Measurements from ENCODE around the gene TMEM178A. TPM values are rescaled to one million over a fixed set of nuclear protein-coding genes. Genes with fewer than 3 reads are reported as not detected.
"Not testable (repeated sequence)": the region's sequence is repeated elsewhere in the genome, so short reads cannot be mapped to it uniquely, and the experiment has no call there.

Gene TMEM178A
- total RNA-seq, 1 donor from 2014 or later, result 2.8 TPM

DNA sequence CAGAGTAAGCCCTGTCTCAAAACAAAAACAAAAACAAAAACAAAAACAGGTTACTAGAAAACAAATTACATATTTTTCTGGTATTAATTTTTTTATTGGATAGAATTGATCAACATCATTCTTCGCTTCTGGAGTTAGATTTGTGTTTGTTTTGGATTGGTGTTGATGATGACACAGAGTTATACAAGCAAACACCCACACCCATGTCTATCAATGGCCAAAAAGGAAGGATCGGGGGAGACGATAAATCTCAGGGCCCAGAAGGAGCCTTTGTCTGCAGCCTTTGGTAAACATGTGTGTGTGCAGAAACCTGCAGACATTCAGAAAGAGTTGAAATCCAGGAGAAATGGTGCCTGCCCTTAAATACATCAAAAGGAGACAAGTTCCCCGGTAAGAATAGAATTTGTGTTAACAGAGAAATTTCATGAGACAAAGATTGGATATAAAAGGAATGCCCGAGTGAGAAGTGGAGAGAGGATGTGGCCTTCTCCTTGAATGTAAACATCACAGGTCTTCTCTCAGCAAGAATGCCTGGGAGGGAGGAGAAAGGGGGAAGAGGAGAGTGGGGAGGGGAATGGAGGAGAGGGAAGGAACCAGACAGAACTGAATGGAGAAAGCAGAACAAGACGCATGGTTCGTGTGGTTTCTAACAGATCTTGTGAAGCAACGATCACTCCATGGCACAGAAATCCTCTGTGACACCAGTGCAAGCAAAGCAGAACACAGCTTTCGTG lies 40.4 kb upstream of the TMEM178A start:
- DNase-seq (ENCODE audit: low read depth), result no peak
- TF ChIP-seq, protein P1, sequence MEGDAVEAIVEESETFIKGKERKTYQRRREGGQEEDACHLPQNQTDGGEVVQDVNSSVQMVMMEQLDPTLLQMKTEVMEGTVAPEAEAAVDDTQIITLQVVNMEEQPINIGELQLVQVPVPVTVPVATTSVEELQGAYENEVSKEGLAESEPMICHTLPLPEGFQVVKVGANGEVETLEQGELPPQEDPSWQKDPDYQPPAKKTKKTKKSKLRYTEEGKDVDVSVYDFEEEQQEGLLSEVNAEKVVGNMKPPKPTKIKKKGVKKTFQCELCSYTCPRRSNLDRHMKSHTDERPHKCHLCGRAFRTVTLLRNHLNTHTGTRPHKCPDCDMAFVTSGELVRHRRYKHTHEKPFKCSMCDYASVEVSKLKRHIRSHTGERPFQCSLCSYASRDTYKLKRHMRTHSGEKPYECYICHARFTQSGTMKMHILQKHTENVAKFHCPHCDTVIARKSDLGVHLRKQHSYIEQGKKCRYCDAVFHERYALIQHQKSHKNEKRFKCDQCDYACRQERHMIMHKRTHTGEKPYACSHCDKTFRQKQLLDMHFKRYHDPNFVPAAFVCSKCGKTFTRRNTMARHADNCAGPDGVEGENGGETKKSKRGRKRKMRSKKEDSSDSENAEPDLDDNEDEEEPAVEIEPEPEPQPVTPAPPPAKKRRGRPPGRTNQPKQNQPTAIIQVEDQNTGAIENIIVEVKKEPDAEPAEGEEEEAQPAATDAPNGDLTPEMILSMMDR (conservative IDR thresholded peaks at IDR 0.05; ENCODE audit: low read depth, low read length), result no peak
- H3K4me3 ChIP-seq (ENCODE audit: low read depth, low read length), result no peak overlapping the region

DNA sequence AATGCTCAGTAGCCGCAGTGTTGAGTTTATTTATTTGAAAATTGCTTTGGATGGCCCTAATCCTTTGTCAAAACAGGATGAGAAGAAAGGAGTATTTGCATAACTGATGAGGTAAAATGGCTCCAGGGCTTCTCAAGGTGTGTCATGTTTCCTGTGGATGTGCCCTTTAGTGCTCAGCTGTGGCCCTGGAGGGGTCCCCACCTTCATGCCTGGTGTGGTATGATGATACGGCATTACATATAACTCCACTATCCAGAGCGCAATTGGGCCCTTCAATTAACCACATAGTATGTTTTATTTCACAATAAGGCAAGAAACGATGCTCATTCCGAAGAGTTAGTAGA lies 39.8 kb upstream of the TMEM178A start:
- TF ChIP-seq, protein P1 (conservative IDR thresholded peaks at IDR 0.05; ENCODE audit: low read depth, low read length), result no peak
- DNase-seq (ENCODE audit: low read depth), result no peak
- no peak overlapping the region for H3K4me3 ChIP-seq (ENCODE audit: low read depth, low read length)

DNA sequence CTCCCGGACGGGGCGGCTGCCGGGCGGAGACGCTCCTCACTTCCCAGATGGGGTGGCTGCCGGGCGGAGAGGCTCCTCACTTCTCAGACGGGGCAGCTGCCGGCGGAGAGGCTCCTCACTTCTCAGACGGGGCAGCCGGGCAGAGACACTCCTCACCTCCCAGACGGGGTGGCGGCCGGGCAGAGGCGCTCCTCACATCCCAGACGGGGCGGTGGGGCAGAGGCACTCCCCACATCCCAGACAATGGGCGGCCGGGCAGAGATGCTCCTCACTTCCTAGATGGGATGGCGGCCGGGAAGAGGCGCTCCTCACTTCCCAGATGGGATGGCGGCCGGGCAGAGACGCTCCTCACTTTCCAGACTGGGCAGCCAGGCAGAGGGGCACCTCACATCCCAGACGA lies 37.4 kb upstream of the TMEM178A start:
- not testable (repeated sequence) for DNase-seq (ENCODE audit: low read depth); H3K4me3 ChIP-seq (ENCODE audit: low read depth, low read length)

DNA sequence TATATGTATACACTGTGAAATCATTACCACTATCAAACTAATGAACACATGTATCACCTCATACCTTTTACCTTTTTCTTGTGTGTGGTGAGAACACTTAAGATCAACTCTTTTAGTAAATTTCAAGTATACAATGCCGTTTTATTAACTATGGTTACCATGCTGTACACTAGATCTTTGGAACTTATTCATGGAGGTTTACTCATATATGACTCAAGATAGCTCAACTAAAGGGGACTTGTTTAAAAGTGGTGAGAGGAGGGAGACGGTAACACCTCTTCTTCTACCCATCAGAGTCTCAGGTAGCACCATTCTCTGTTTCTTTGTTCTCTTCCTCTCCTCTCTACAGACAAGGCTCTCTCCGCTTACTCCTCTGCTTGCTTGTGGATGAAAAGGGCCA lies 36.1 kb upstream of the TMEM178A start:
- H3K4me3 ChIP-seq (ENCODE audit: low read depth, low read length), result no peak overlapping the region
- TF ChIP-seq, protein P1 (conservative IDR thresholded peaks at IDR 0.05; ENCODE audit: low read depth, low read length), result no peak
- DNase-seq (ENCODE audit: low read depth), result no peak

DNA sequence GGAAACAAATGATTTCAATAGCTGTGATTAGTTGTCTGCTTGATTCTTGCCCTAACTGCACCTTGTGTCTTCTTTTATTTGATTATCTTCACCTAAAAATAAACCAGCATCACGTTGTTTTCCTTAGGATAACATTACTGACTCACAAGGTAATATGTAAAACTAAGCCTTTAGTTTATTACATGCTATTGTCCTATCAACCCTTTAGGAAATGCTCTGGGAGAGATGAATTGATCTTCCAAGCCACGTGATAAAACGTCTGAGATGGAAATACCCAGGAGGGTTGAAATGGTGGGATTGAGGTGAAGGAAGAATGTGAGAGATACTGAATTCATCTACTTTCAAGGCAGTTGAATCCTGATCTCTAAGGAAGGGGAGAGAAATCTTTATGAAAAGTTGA lies 34.5 kb upstream of the TMEM178A start:
- DNase-seq (ENCODE audit: low read depth), result no peak
- TF ChIP-seq, protein P1 (conservative IDR thresholded peaks at IDR 0.05; ENCODE audit: low read depth, low read length), result no peak
- no peak overlapping the region for H3K4me3 ChIP-seq (ENCODE audit: low read depth, low read length)

DNA sequence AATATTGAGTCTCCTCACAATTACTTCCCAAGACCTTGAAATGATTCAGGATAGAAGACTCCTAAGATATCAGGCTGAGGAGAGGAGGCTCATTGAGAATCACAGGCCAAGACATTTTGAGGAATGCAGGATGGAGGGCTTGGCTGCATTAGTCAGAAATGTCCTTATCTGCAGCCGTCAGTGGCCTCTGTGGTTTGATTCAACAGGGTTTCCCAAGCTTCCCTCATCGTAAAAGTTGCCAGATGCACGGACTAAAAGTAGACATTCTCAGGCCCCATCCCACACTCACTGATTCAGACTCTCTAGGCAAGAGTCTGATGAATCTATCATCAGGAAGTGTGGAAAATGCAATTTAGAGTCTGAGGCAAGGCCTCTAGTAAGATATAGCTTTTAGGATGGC lies 34.0 kb upstream of the TMEM178A start:
- DNase-seq (ENCODE audit: low read depth), result no peak
- TF ChIP-seq, protein P1 (conservative IDR thresholded peaks at IDR 0.05; ENCODE audit: low read depth, low read length), result no peak
- H3K4me3 ChIP-seq (ENCODE audit: low read depth, low read length), result no peak overlapping the region

DNA sequence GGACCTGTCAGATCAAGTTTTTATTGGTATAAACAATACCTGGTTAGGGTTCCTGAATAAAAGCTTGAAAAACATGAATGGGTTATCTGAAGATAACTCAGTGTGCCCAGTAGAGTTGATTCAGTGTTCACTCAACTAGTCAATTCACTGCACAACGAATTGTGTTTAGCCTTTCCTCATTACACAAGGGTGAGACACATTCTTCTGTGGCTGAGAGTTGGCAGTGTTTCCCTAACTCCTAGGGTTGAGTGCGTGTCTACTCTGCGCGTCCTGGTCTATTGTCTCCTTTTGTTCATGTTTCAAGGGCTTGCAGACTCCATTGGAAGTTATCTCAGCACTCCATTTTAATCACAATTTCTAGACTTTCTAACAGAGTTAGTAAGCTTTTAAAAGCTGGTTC lies 32.8 kb upstream of the TMEM178A start:
- DNase-seq (ENCODE audit: low read depth), result peak; percentile 31
- TF ChIP-seq, protein P1 (conservative IDR thresholded peaks at IDR 0.05; ENCODE audit: low read depth, low read length), result no peak
- no peak overlapping the region for H3K4me3 ChIP-seq (ENCODE audit: low read depth, low read length)

Measured in epithelial cell of proximal tubule (primary cell).